Esophagus muscularis mucosa (tissue), 3 donors: ENCODE measurements around the gene GNB1.

Source experiments
- POLR2A ChIP-seq: fragments of 450-650 bp; IDR thresholded peaks from one replicate; pipeline ENCODE4 v1.6.1; 2017; ENCODE audit warnings: antibody characterized with exemption, moderate library complexity, mild to moderate bottlenecking, low read depth
- POLR2AphosphoS5 ChIP-seq, 2 donors: sonication (generic); formaldehyde crosslinking; IDR thresholded peaks; one replicate each; pipeline ENCODE4 v1.6.1; 2017; ENCODE audit warnings: antibody characterized with exemption in 2 of 2
- TF ChIP-seq, protein P1 (sequence below), 3 experiments: fragments of 200-600 bp in 2 of 3; fragments of 450-650 bp in 1 of 3; sonication (generic) in 2 of 3; IDR thresholded peaks; one replicate each; pipeline ENCODE4 v1.5.1; 2017 to 2019; ENCODE audit warnings: antibody characterized with exemption in 3 of 3, mild to moderate bottlenecking in 2 of 3, moderate library complexity in 1 of 3

DNA sequence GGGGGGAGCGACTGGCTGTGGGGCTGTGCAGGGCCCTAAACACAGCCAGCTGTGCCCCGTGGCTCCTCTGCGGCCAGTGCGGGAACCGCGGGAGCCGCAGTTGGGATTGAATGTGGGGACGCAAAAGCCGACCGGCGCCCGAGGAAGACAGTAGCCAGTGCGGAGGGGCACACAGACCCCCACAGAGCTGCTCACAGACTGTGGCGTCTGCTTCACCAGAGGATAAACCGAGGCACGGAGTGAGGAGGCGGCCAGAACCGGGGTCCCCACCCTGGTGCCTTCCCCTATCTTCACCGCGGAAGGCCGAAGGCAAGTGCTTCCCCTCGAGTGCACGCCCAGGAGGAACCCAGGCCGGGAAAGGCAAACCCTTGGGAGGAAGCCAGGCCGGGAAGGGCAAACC is 36.9 kb upstream of the GNB1 start:
- TF ChIP-seq, protein P1, sequence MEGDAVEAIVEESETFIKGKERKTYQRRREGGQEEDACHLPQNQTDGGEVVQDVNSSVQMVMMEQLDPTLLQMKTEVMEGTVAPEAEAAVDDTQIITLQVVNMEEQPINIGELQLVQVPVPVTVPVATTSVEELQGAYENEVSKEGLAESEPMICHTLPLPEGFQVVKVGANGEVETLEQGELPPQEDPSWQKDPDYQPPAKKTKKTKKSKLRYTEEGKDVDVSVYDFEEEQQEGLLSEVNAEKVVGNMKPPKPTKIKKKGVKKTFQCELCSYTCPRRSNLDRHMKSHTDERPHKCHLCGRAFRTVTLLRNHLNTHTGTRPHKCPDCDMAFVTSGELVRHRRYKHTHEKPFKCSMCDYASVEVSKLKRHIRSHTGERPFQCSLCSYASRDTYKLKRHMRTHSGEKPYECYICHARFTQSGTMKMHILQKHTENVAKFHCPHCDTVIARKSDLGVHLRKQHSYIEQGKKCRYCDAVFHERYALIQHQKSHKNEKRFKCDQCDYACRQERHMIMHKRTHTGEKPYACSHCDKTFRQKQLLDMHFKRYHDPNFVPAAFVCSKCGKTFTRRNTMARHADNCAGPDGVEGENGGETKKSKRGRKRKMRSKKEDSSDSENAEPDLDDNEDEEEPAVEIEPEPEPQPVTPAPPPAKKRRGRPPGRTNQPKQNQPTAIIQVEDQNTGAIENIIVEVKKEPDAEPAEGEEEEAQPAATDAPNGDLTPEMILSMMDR (IDR thresholded peaks at IDR 0.05) = no peak
- TF ChIP-seq POLR2A = no peak
- TF ChIP-seq POLR2AphosphoS5 (IDR thresholded peaks at IDR 0.05) = no peak
